Panc1 (cell line): ENCODE data around the gene SCLT1.

Experiments
- CTCF ChIP-seq: fragments of 450-650 bp; IDR thresholded peaks from 2 replicates; pipeline ENCODE4 v1.5.1; 2017; ENCODE audit warnings: mild to moderate bottlenecking
- POLR2AphosphoS5 ChIP-seq: IDR thresholded peaks from 2 replicates; pipeline ENCODE4 v1.6.1; 2012; ENCODE audit warnings: mild to moderate bottlenecking, low read depth, low read length, moderate library complexity
- REST ChIP-seq, 2 experiments: IDR thresholded peaks; 2 replicates each; pipeline ENCODE4 v1.6.1; 2011 to 2012; ENCODE audit warnings: low read depth in 2 of 2, control low read depth in 1 of 2, low read length in 1 of 2, mild to moderate bottlenecking in 1 of 2, moderate library complexity in 1 of 2; ENCODE audit not compliant: insufficient read depth in 1 of 2
- SIN3A ChIP-seq: IDR thresholded peaks from 2 replicates; pipeline ENCODE4 v1.6.1; 2012; ENCODE audit warnings: low read depth, mild to moderate bottlenecking, low read length, moderate library complexity, borderline replicate concordance; ENCODE audit not compliant: insufficient read depth
- TCF7L2 ChIP-seq: IDR thresholded peaks from 2 replicates; pipeline ENCODE4 v1.6.1; 2011; ENCODE audit warnings: mild to moderate bottlenecking, low read depth, low read length, inconsistent platforms

GRCh38 chr4:128983771-128984485 lies 109.4 kb downstream of the SCLT1 start:
- TF ChIP-seq CTCF (no peak), POLR2AphosphoS5 (no peak), SIN3A (no peak), TCF7L2 (no peak), REST (IDR thresholded peaks at IDR 0.05; ENCODE audit: insufficient read depth in 1 of 2, low read depth in 2 of 2, low read length in 1 of 2) (no peak)
